ENCODE measurements around the gene GCM1.
A peak's percentile ranks its signal among the peaks of the same experiment; 100 is the strongest.

Gene GCM1

GRCh38 chr6:53154071-53154470 is 5.4 kb upstream of the GCM1 start:
- H3K4me3 ChIP-seq (ENCODE audit: low read depth, low read length), result no peak overlapping the region
- TF ChIP-seq CTCF (IDR thresholded peaks at IDR 0.05; ENCODE audit: insufficient read depth, low read depth, low read length, missing control alignments), result no peak
- no peak for DNase-seq (ENCODE audit: low read depth)

- H3K4me3 ChIP-seq (ENCODE audit: low read depth, low read length), result no peak overlapping the region
- no peak for TF ChIP-seq CTCF (IDR thresholded peaks at IDR 0.05; ENCODE audit: insufficient read depth, low read depth, low read length, missing control alignments)
- DNase-seq (ENCODE audit: low read depth), result no peak
Observed at GRCh38 chr6:53152576-53152975, 3.9 kb upstream of the GCM1 start.

GRCh38 chr6:53151676-53152075 is 3.0 kb upstream of the GCM1 start:
- DNase-seq (ENCODE audit: low read depth), result peak; percentile 30
- peak; percentile 34 for TF ChIP-seq CTCF (IDR thresholded peaks at IDR 0.05; ENCODE audit: insufficient read depth, low read depth, low read length, missing control alignments)
- H3K4me3 ChIP-seq (ENCODE audit: low read depth, low read length), result no peak overlapping the region

- DNase-seq (ENCODE audit: low read depth), result no peak
- H3K4me3 ChIP-seq (ENCODE audit: low read depth, low read length), result no peak overlapping the region
- no peak for TF ChIP-seq CTCF (IDR thresholded peaks at IDR 0.05; ENCODE audit: insufficient read depth, low read depth, low read length, missing control alignments)
Observed at GRCh38 chr6:53144802-53145201, 3.8 kb downstream of the GCM1 start.

GRCh38 chr6:53143710-53144109 is 4.9 kb downstream of the GCM1 start:
- no peak for TF ChIP-seq CTCF (IDR thresholded peaks at IDR 0.05; ENCODE audit: insufficient read depth, low read depth, low read length, missing control alignments)
- H3K4me3 ChIP-seq (ENCODE audit: low read depth, low read length), result no peak overlapping the region
- DNase-seq (ENCODE audit: low read depth), result no peak

GRCh38 chr6:53142810-53143209 is 5.8 kb downstream of the GCM1 start:
- DNase-seq (ENCODE audit: low read depth), result no peak
- TF ChIP-seq CTCF (IDR thresholded peaks at IDR 0.05; ENCODE audit: insufficient read depth, low read depth, low read length, missing control alignments), result no peak
- H3K4me3 ChIP-seq (ENCODE audit: low read depth, low read length), result no peak overlapping the region

- no peak for TF ChIP-seq CTCF (IDR thresholded peaks at IDR 0.05; ENCODE audit: insufficient read depth, low read depth, low read length, missing control alignments)
- no peak overlapping the region for H3K4me3 ChIP-seq (ENCODE audit: low read depth, low read length)
- no peak for DNase-seq (ENCODE audit: low read depth)
Observed at GRCh38 chr6:53139841-53140413, 8.7 kb downstream of the GCM1 start.
